Nephron (organoid): ENCODE results near the gene HOXD11.

ENCODE experiments used
- H3K27ac Mint-ChIP-seq, 3 experiments: 2 replicates each; pipeline ENCODE4 v1.8.0; 2020; ENCODE audit warnings: mixed read lengths in 3 of 3, mild to moderate bottlenecking in 2 of 3, moderate library complexity in 1 of 3
- H3K27me3 Mint-ChIP-seq: 2 replicates; pipeline ENCODE4 v1.8.0; 2021; ENCODE audit warnings: low read depth, mild to moderate bottlenecking, moderate library complexity, mixed read lengths
- H3K36me3 Mint-ChIP-seq: 2 replicates; pipeline ENCODE4 v1.8.0; 2020; ENCODE audit warnings: low read depth, mixed read lengths
- H3K4me1 Mint-ChIP-seq: 2 replicates; pipeline ENCODE4 v1.8.0; 2020; ENCODE audit warnings: mixed read lengths
- H3K4me3 Mint-ChIP-seq, 3 experiments: 2 replicates each; pipeline ENCODE4 v1.8.0; 2020; ENCODE audit warnings: mild to moderate bottlenecking in 3 of 3, mixed read lengths in 3 of 3, moderate library complexity in 2 of 3
- H3K9me3 Mint-ChIP-seq: 2 replicates; pipeline ENCODE4 v1.8.0; 2020; ENCODE audit warnings: mixed read lengths
- CTCF ChIP-seq, 3 experiments: fragments of 200-600 bp; sonication (generic); IDR thresholded peaks; one replicate each; pipeline ENCODE4 v1.5.0; 2021; ENCODE audit warnings: antibody characterized with exemption in 3 of 3; ENCODE audit not compliant: unreplicated experiment in 3 of 3

Gene HOXD11

DNA sequence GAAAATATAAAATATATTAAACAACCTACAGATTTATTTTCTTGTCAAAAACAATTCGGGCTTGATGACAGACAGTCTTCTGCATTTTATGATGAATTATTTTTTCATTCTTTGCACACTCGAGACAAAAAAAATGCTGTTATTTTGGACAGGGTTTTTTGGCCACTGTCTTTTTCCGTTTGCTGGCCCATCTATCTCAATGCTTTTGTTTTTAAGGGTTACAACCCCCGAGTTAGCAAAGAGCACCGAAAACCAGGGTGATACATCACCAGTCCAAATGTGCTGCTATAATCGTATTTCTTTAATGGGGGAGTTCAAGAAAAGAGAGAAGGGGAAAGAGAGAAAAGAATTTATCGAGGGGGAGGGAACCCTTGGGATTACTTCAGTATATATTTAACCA is 31.0 kb upstream of the HOXD11 start:
- Mint-ChIP-seq H3K27me3 (peaks cover 97% of the 10 kb centered on the region), H3K36me3 (no peaks in the 10 kb centered on the region), H3K27ac (no peak overlapping the region), H3K4me3 (no peak overlapping the region), H3K9me3 (peaks cover 4% of the 10 kb centered on the region), H3K4me1 (peaks cover 14% of the 10 kb centered on the region)
- no peak for TF ChIP-seq CTCF (IDR thresholded peaks at IDR 0.05; ENCODE audit: unreplicated experiment in 3 of 3)

DNA sequence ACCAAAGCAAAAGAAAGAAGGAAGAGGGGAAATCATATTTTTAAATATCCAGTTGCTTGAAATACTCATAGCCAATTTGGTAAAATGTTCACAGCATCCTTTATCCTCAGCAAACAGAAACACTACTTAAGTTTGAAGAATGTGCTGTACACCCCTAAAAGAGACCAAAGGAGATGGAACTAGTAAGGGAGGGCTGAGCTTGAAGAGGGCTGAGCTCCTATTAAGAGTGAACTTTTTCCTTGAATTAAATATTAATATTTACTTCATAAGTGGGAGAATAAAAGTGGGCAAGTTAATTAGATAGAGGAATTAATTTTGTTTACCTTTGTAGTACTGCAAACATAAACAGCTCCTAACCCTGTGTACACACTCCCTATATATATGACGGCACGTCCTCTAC is 30.3 kb upstream of the HOXD11 start:
- Mint-ChIP-seq H3K4me3 (no peak overlapping the region), H3K36me3 (no peaks in the 10 kb centered on the region), H3K4me1 (peaks cover 18% of the 10 kb centered on the region), H3K27me3 (peaks cover 97% of the 10 kb centered on the region), H3K27ac (no peak overlapping the region), H3K9me3 (peaks cover 3% of the 10 kb centered on the region)
- TF ChIP-seq CTCF (IDR thresholded peaks at IDR 0.05; ENCODE audit: unreplicated experiment in 3 of 3) = no peak

DNA sequence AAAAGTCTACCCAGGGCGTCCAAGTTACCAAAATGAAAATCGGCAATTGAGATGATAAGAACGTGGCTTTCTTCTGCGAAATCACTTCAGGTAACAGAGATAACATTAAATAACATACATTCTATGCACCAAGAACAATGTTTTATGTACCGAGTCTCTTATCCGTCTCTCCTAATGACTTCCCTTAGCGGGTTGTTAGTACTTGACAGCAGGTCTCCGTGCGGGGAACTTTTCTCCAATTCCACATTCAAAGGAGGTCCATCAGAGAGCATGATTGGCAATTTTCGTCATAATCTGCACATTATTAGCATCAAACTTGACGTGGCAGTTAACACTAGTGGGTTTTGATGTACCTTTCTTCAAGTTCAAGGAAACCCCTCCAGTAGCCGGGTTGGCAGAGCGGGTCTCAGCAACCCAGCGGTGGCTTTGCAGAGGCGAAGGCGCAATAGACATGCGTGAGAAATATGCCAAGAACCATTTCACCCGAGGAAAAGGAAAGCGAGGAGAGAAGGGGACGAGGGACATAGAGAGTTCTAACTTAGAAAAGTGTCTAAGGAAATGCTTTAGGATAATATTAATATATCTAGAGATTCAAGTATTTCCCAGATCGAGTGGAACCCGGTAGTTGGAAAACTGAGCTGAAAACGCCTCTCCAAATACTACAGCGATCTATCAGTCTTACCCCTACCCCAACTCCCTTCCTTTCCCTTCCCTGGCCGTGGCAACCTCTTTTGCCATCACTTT is 28.4 kb upstream of the HOXD11 start:
- peaks cover 3% of the 10 kb centered on the region for H3K9me3 Mint-ChIP-seq
- H3K36me3 Mint-ChIP-seq = no peaks in the 10 kb centered on the region
- no peak overlapping the region for H3K27ac Mint-ChIP-seq
- peak overlapping the region; percentile 63 to 69 (median 68) for H3K4me3 Mint-ChIP-seq
- peaks cover 97% of the 10 kb centered on the region for H3K27me3 Mint-ChIP-seq
- TF ChIP-seq CTCF (IDR thresholded peaks at IDR 0.05; ENCODE audit: unreplicated experiment in 3 of 3) = no peak
- peaks cover 30% of the 10 kb centered on the region for H3K4me1 Mint-ChIP-seq

DNA sequence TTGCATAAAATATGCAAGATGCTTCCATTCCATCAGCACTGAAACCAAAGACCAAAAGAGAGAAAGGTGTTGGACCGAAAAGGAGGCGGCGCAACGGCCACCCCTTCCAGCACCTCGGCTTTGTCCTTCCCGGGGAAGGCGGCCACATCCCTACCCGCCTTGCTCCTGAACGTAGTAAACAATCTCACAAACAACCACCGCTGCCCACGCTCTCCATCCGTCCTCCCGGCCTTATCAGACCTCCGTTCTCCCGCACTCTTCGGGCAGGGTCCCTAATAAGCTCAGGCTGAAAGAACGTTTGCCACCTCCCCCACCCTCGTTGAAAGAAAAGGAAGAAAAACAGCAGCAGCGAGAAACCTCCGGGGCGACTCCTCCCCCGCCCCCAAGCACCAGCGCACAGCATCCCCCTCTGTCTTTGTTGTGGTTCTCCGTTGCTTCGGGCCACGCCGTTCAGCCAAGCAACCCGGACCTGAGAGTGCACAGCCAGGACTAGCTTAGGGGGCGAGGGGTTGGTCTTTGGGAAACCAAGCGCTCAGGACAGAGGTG is 27.7 kb upstream of the HOXD11 start:
- peaks cover 33% of the 10 kb centered on the region for H3K4me1 Mint-ChIP-seq
- H3K27ac Mint-ChIP-seq = no peak overlapping the region

GRCh38 chr2:176079831-176080539 is 27.1 kb upstream of the HOXD11 start:
- Mint-ChIP-seq H3K4me3 (peak overlapping the region; percentile 63 to 69 (median 68)), H3K4me1 (peaks cover 39% of the 10 kb centered on the region), H3K9me3 (peaks cover 3% of the 10 kb centered on the region), H3K36me3 (no peaks in the 10 kb centered on the region), H3K27me3 (peaks cover 97% of the 10 kb centered on the region), H3K27ac (no peak overlapping the region)
- peak; percentile 87 to 93 (median 93) for TF ChIP-seq CTCF (IDR thresholded peaks at IDR 0.05; ENCODE audit: unreplicated experiment in 3 of 3)

More for the DNA sequence above, 27.7 kb upstream of the HOXD11 start:
- no peak for TF ChIP-seq CTCF (IDR thresholded peaks at IDR 0.05; ENCODE audit: unreplicated experiment in 3 of 3)
- peaks cover 3% of the 10 kb centered on the region for H3K9me3 Mint-ChIP-seq
- H3K36me3 Mint-ChIP-seq = no peaks in the 10 kb centered on the region
- H3K4me3 Mint-ChIP-seq = peak overlapping the region; percentile 63 to 69 (median 68)
- H3K27me3 Mint-ChIP-seq = peaks cover 97% of the 10 kb centered on the region
